ENCODE results near the gene CDH2. TPM values are rescaled to one million over a fixed set of nuclear protein-coding genes. Genes with fewer than 3 reads are reported as not detected.

CDH2 gene
- total RNA-seq, 1 donor from 2014 or later = 22.8 TPM

DNA sequence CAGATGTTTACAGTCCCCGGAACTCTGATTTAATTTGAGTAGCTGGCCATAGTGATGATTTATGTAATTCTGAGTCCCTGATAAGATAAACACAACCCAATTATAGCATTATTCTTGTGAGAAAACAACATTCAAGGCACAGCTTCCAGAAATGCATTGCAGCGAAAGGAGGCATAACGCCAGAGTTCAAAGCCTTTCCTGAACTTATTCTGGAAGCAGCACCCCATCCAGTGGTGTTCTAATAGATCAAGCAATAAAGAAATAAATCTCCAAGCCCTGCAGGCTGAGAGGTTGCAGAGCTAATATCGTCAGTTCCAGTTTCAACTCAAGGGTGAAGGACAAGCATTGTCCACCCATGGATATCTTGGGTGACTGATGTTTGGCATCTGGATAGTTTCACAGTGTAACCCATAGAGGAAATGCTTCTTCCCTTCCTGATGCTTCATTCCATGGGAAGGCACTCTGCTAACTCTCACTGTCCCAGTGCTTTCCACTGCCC lies 18.8 kb downstream of the CDH2 start:
- Histone ChIP-seq H3K4me3 (peak overlapping the region; percentile 14 to 34), H3K36me3 (no peaks in the 10 kb centered on the region), H3K4me1 (peaks cover 0 to 2% of the 10 kb centered on the region in 2 donors), H3K27ac (no peak overlapping the region), H3K9me3 (no peaks in the 10 kb centered on the region), H3K27me3 (no peaks in the 10 kb centered on the region)
- TF ChIP-seq, protein P1, sequence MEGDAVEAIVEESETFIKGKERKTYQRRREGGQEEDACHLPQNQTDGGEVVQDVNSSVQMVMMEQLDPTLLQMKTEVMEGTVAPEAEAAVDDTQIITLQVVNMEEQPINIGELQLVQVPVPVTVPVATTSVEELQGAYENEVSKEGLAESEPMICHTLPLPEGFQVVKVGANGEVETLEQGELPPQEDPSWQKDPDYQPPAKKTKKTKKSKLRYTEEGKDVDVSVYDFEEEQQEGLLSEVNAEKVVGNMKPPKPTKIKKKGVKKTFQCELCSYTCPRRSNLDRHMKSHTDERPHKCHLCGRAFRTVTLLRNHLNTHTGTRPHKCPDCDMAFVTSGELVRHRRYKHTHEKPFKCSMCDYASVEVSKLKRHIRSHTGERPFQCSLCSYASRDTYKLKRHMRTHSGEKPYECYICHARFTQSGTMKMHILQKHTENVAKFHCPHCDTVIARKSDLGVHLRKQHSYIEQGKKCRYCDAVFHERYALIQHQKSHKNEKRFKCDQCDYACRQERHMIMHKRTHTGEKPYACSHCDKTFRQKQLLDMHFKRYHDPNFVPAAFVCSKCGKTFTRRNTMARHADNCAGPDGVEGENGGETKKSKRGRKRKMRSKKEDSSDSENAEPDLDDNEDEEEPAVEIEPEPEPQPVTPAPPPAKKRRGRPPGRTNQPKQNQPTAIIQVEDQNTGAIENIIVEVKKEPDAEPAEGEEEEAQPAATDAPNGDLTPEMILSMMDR (IDR thresholded peaks at IDR 0.05) = peak in 1 of 3 experiments; percentile 15
- intact Hi-C loops (cut with DNase I) = no loop called here
- no peak for DNase-seq (ENCODE audit: low spot score in 2 of 2)

DNA sequence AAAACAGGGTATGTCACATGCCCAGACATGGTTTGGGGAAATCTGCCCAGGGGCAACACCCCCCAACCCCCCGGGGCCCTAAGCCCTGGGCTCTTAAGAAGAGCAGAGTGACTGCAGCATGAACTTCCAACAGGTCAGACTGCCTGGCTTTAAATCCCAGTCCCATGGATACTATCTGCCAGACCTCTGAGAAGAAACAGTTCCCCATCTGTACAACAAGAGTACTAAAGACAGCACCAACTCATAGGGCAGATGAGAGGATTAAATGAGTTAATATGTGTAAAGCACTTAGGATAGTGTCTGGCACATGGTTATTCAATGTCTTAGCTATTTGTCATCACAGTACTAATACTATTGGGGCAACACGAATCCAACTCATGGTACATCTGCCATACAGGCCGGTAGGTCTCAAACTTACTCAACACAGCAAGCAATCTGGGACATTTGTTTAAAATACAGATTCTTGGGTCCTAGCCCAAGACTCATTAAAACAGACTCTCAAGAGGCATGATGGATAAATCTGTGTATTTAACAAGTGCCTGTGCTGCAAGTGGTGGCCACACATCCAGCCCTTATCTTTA lies 23.4 kb downstream of the CDH2 start:
- Histone ChIP-seq H3K27me3 (no peaks in the 10 kb centered on the region), H3K9me3 (no peaks in the 10 kb centered on the region), H3K4me3 (no peak overlapping the region), H3K4me1 (no peaks in the 10 kb centered on the region), H3K27ac (no peak overlapping the region), H3K36me3 (no peaks in the 10 kb centered on the region)
- intact Hi-C loops (cut with DNase I) = no loop called here
- TF ChIP-seq, protein P1 (IDR thresholded peaks at IDR 0.05) = no peak
- no peak for DNase-seq (ENCODE audit: low spot score in 2 of 2)

DNA sequence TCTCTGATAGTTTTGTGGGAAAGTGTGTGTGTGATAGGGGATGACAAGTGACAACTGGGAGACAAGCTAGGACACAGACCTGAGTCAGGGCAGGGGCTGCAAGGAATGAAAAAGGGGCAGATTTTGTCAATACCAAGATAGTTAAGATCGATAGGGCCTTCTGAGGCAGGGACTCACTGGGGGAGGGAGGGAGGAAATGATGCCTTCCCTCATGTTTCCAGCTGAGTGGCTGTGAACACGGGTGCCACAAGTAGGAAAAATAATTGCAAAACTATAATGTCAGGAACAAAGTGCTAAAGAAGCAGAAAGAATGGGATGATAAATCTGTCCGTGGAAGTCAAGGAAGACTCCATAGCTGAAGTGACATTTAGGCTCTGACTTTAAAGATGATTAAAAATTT lies 24.2 kb downstream of the CDH2 start:
- Histone ChIP-seq H3K4me3 (no peak overlapping the region), H3K27ac (no peak overlapping the region), H3K9me3 (no peaks in the 10 kb centered on the region), H3K27me3 (no peaks in the 10 kb centered on the region), H3K4me1 (no peaks in the 10 kb centered on the region), H3K36me3 (no peaks in the 10 kb centered on the region)
- no peak for DNase-seq (ENCODE audit: low spot score in 2 of 2)
- TF ChIP-seq, protein P1 (IDR thresholded peaks at IDR 0.05) = no peak
- intact Hi-C loops (cut with DNase I) = no loop called here

DNA sequence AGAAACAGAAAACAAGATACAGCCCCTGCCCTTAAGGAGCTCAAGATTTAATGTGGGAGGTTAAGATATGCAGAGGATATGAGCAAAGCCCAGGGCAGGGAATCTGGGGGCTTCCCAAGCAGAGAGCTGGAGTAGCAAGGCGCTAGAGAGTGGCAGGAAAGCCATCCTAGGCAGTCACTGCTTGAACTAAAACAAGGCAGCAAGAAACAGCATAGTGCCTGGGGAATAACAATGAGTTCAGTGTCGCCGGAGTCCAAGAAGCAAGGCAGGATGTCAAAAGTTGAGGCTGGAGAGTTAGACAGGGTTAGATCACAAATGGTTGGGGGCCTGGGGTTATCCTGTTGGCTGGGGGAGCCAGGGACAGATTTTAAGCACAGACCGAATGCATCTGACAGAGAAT lies 24.6 kb downstream of the CDH2 start:
- Histone ChIP-seq H3K4me1 (no peaks in the 10 kb centered on the region), H3K27me3 (no peaks in the 10 kb centered on the region), H3K9me3 (no peaks in the 10 kb centered on the region), H3K4me3 (no peak overlapping the region), H3K27ac (no peak overlapping the region), H3K36me3 (no peaks in the 10 kb centered on the region)
- intact Hi-C loops (cut with DNase I) = no loop called here
- TF ChIP-seq, protein P1 (IDR thresholded peaks at IDR 0.05) = no peak
- DNase-seq (ENCODE audit: low spot score in 2 of 2) = no peak

DNA sequence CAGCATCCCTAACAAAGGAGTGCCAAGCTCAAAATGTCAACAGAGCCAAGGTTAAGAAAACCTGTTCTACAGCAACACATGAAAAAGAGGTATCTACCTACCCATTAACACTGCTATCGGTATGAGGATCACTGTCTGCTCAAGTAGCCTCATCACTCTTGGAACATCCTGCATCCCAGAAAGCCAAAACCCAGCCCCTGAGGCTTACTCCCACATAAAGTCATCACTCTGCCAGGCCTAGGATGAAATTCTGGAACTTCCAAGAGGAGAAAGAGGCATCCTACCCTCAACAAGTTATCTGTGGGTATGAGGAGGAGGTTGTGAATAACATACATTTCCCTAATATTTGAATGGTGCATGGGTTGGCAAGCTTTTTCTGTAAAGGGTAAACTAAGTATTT lies 25.5 kb downstream of the CDH2 start:
- no peak overlapping the region for H3K4me3 ChIP-seq
- no peaks in the 10 kb centered on the region for H3K36me3 ChIP-seq
- no peaks in the 10 kb centered on the region for H3K9me3 ChIP-seq
- no peak overlapping the region for H3K27ac ChIP-seq
- no peaks in the 10 kb centered on the region for H3K27me3 ChIP-seq
- no peak for DNase-seq (ENCODE audit: low spot score in 2 of 2)
- TF ChIP-seq, protein P1 (IDR thresholded peaks at IDR 0.05) = no peak
- no peaks in the 10 kb centered on the region for H3K4me1 ChIP-seq
- intact Hi-C loops (cut with DNase I) = no loop called here

DNA sequence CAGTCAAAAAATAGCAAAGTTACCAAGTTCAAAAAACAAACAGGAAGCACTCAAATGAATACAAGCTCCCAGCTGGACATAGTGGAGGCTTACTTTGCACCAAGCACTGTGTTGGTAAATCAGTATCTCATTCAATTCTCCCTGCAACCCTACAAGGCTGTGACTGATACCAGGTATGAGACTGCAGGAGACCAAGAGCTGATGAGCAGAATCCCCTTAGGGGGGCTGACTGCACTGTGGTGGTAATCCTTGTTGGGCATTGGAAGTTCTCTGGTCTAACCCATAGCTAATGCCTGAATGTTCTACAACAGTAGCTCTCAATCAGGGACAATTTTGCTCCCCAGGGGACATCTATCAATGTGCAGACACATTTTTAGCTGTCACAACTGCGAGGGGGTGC lies 26.0 kb downstream of the CDH2 start:
- H3K36me3 ChIP-seq = no peaks in the 10 kb centered on the region
- DNase-seq (ENCODE audit: low spot score in 2 of 2) = no peak
- intact Hi-C loops (cut with DNase I) = no loop called here
- no peaks in the 10 kb centered on the region for H3K4me1 ChIP-seq
- no peaks in the 10 kb centered on the region for H3K9me3 ChIP-seq
- TF ChIP-seq, protein P1 (IDR thresholded peaks at IDR 0.05) = no peak
- no peaks in the 10 kb centered on the region for H3K27me3 ChIP-seq
- no peak overlapping the region for H3K27ac ChIP-seq
- no peak overlapping the region for H3K4me3 ChIP-seq
